C4-2B (cell line): ENCODE measurements around the gene RPRD2.

Source experiments
- CTCF ChIP-seq: fragments of 450-650 bp; conservative IDR thresholded peaks from 2 replicates; pipeline ENCODE4 v1.5.1; 2017; ENCODE audit warnings: mild to moderate bottlenecking
- ZFX ChIP-seq: fragments of 450-650 bp; IDR thresholded peaks from 2 replicates; pipeline ENCODE4 v1.6.1; 2017

GRCh38 chr1:150498342-150498741 is 134.4 kb downstream of the RPRD2 start:
- TF ChIP-seq CTCF (no peak), ZFX (no peak)
